Measurements from ENCODE around the gene BOK. TPM values are rescaled to one million over a fixed set of nuclear protein-coding genes. Genes with fewer than 3 reads are reported as not detected.

The BOK gene
- total RNA-seq, 1 experiment from 2014 or later, result 41.5 TPM

DNA sequence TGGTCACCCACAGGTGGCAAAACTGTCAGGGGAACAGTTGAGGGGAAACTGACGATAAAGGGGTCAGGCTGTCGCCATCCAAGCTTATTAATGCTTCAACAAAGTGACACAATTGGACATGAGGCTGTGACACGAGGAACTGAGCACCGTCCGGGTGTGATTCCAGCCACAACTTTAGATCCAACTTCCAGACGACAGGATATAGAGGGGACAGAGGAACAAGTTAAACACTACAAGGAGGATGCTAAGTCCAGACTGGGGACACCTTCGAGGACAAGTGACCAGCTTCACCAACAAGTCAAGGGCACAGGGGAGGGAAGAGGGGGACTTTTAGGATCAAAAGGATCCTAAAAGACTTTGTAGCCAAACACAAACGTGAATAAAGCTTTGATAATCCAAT, 23.8 kb downstream of the BOK start:
- ChIA-PET CTCF (no interaction called here), POLR2A (no interaction called here), RAD21 (ENCODE audit: low non-redundant PET in 1 of 2, low total read pairs in 2 of 2, uncharacterized antibody in 2 of 2, unreplicated experiment in 2 of 2) (no interaction called here)
- no peak for DNase-seq (ENCODE audit: low read depth, low spot score)
- no peak overlapping the region for H3K4me3 ChIP-seq (replicated peaks in 1 of 2; ENCODE audit: low read depth in 1 of 2, low read length in 2 of 2)
- no peak for TF ChIP-seq EZH2phosphoT487 (IDR thresholded peaks at IDR 0.05; ENCODE audit: borderline replicate concordance)
- no peak for TF ChIP-seq FOSL1 (IDR thresholded peaks at IDR 0.05; ENCODE audit: low read depth)
- no peak for TF ChIP-seq RAD21 (IDR thresholded peaks at IDR 0.05; ENCODE audit: low read depth)
- TF ChIP-seq SIN3A (IDR thresholded peaks at IDR 0.05; ENCODE audit: low read depth), result no peak
- no peak for TF ChIP-seq SRF (IDR thresholded peaks at IDR 0.05; ENCODE audit: low read depth)
- TF ChIP-seq, protein P1, sequence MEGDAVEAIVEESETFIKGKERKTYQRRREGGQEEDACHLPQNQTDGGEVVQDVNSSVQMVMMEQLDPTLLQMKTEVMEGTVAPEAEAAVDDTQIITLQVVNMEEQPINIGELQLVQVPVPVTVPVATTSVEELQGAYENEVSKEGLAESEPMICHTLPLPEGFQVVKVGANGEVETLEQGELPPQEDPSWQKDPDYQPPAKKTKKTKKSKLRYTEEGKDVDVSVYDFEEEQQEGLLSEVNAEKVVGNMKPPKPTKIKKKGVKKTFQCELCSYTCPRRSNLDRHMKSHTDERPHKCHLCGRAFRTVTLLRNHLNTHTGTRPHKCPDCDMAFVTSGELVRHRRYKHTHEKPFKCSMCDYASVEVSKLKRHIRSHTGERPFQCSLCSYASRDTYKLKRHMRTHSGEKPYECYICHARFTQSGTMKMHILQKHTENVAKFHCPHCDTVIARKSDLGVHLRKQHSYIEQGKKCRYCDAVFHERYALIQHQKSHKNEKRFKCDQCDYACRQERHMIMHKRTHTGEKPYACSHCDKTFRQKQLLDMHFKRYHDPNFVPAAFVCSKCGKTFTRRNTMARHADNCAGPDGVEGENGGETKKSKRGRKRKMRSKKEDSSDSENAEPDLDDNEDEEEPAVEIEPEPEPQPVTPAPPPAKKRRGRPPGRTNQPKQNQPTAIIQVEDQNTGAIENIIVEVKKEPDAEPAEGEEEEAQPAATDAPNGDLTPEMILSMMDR (IDR thresholded peaks at IDR 0.05 in 2 of 3, conservative IDR thresholded peaks at IDR 0.05 in 1 of 3; ENCODE audit: borderline replicate concordance in 1 of 3, insufficient read depth in 1 of 3, low read depth in 2 of 3, low read length in 2 of 3), result no peak
- TF ChIP-seq EGR1 (IDR thresholded peaks at IDR 0.05; ENCODE audit: low read depth), result no peak
- TF ChIP-seq SP1 (IDR thresholded peaks at IDR 0.05; ENCODE audit: low read depth), result no peak
- TF ChIP-seq TCF7L2 (IDR thresholded peaks at IDR 0.05; ENCODE audit: borderline replicate concordance, extremely low read depth, insufficient read depth, insufficient read length), result no peak
- TF ChIP-seq, protein P2, sequence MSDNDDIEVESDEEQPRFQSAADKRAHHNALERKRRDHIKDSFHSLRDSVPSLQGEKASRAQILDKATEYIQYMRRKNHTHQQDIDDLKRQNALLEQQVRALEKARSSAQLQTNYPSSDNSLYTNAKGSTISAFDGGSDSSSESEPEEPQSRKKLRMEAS (IDR thresholded peaks at IDR 0.05), result no peak
- TF ChIP-seq CEBPB (IDR thresholded peaks at IDR 0.05; ENCODE audit: low read depth), result no peak
- intact Hi-C loops (cut with micrococcal nuclease), result no loop called here
- no peaks in the 10 kb centered on the region for H3K9me2 ChIP-seq (ENCODE audit: insufficient read depth)
- no peaks in the 10 kb centered on the region for H3K27me3 ChIP-seq (ENCODE audit: insufficient read depth, low read length)
- H2AFZ ChIP-seq (ENCODE audit: low read depth, low read length, poor library complexity, severe bottlenecking), result no peak overlapping the region
- no TSS peak for BruUV-seq (replicated peaks)
- no peak for ATAC-seq
- peaks cover 5 to 53% of the 10 kb centered on the region in 2 experiments; a peak in 2 of 4 replicates for H3K36me3 ChIP-seq (ENCODE audit: control insufficient read depth in 1 of 2, insufficient read depth in 2 of 2, low read length in 2 of 2)
- H3K4me2 ChIP-seq (ENCODE audit: low read length), result no peak overlapping the region
- H3K4me1 ChIP-seq (ENCODE audit: control insufficient read depth in 1 of 2, insufficient read depth in 2 of 2, low read length in 2 of 2), result peaks cover 0 to 13% of the 10 kb centered on the region in 2 experiments; a peak in 2 of 4 replicates
- H3K9me3 ChIP-seq (ENCODE audit: control insufficient read depth in 1 of 2, insufficient read depth in 1 of 2, low read depth in 1 of 2, low read length in 2 of 2), result peaks cover 6 to 28% of the 10 kb centered on the region in 2 experiments; a peak in 2 of 4 replicates
- no peak overlapping the region for H3K27ac ChIP-seq (ENCODE audit: low read depth, low read length)
- H3K79me2 ChIP-seq (ENCODE audit: insufficient read depth, low read length), result peaks cover 4% of the 10 kb centered on the region; the same call in 1 of the 2 replicates
- no peak overlapping the region for H3K9ac ChIP-seq (ENCODE audit: low read length)
- no peaks in the 10 kb centered on the region for H4K20me1 ChIP-seq (ENCODE audit: insufficient read depth)

Data from HCT116 (cell line).